Panc1 (cell line): ENCODE measurements around the gene ARGFX. TPM values are rescaled to one million over a fixed set of nuclear protein-coding genes. Genes with fewer than 3 reads are reported as not detected.

Experiments
- ATAC-seq: fragments of 200-7000 bp; cut with Tn5 transposase; 2 replicates; pipeline ENCODE4 v1.9.1; 2020; ENCODE audit warnings: mild to moderate bottlenecking, moderate library complexity
- BruUV-seq: library from RNA; stranded (reverse); fragments of 400-500 nt; replicated peaks from 2 replicates; lab custom pipeline; 2021; lab: Mats Ljungman, UMichigan
- CTCF ChIA-PET: fragments of 300-600 bp; sonication (Branson Sonifier 250); formaldehyde crosslinking; loops from one replicate; lab custom pipeline; 2022; ENCODE audit warnings: antibody characterized with exemption; lab: Charles Lee
- POLR2A ChIA-PET: fragments of 300-600 bp; sonication (Branson Sonifier 250); formaldehyde crosslinking; loops from one replicate; lab custom pipeline; 2022; ENCODE audit warnings: antibody characterized with exemption; lab: Charles Lee
- DNase-seq: peaks from one replicate; pipeline ENCODE4 v3.0.0-alpha.2; 2010; ENCODE audit warnings: low read depth, low spot score
- H3K27ac ChIP-seq: 2 replicates; pipeline ENCODE4 v1.5.1; 2011; ENCODE audit warnings: mild to moderate bottlenecking, low read length, inconsistent platforms
- H3K27me3 ChIP-seq: fragments of 200-500 bp; sonication (Bioruptor generic); 2 replicates; pipeline ENCODE4 v1.6.0; 2014; ENCODE audit warnings: low read length, inconsistent platforms; ENCODE audit not compliant: control insufficient read depth, insufficient read depth
- H3K36me3 ChIP-seq: fragments of 200-500 bp; sonication (Bioruptor generic); 2 replicates; pipeline ENCODE4 v1.5.1; 2014; ENCODE audit warnings: inconsistent platforms, mild to moderate bottlenecking, low read length, moderate library complexity; ENCODE audit not compliant: control insufficient read depth, insufficient read depth
- H3K4me1 ChIP-seq: 2 replicates; pipeline ENCODE4 v1.5.1; 2011; ENCODE audit warnings: inconsistent platforms, mild to moderate bottlenecking, low read length, moderate library complexity; ENCODE audit not compliant: control insufficient read depth, insufficient read depth
- H3K4me3 ChIP-seq, 2 experiments: 2 replicates each; pipeline ENCODE4 v1.5.1; 2011 to 2012; ENCODE audit warnings: low read depth in 2 of 2, low read length in 2 of 2, mild to moderate bottlenecking in 2 of 2, inconsistent platforms in 1 of 2, moderate library complexity in 1 of 2
- H3K9me3 ChIP-seq: fragments of 200-500 bp; sonication (Bioruptor generic); 2 replicates; pipeline ENCODE4 v1.5.1; 2014; ENCODE audit warnings: low read depth, mild to moderate bottlenecking, inconsistent platforms, low read length, moderate library complexity; ENCODE audit not compliant: control insufficient read depth, insufficient read depth
- POLR2AphosphoS5 ChIP-seq: IDR thresholded peaks from 2 replicates; pipeline ENCODE4 v1.6.1; 2012; ENCODE audit warnings: mild to moderate bottlenecking, low read depth, low read length, moderate library complexity
- SIN3A ChIP-seq: IDR thresholded peaks from 2 replicates; pipeline ENCODE4 v1.6.1; 2012; ENCODE audit warnings: low read depth, mild to moderate bottlenecking, low read length, moderate library complexity, borderline replicate concordance; ENCODE audit not compliant: insufficient read depth
- TCF7L2 ChIP-seq: IDR thresholded peaks from 2 replicates; pipeline ENCODE4 v1.6.1; 2011; ENCODE audit warnings: mild to moderate bottlenecking, low read depth, low read length, inconsistent platforms
- in situ Hi-C: cut with HindIII; loops from 2 replicates; pipeline ENCODE4 v1.10.0; 2016; ENCODE audit warnings: low sequenced_read_pairs, low pct_unique_long_range_greater_than_20kb
- intact Hi-C: fragments of 100-400 bp; cut with micrococcal nuclease; formaldehyde crosslinking; loops from one replicate; pipeline ENCODE4 v1.10.0; 2022; ENCODE audit not compliant: unreplicated experiment
- total RNA-seq: library from RNA; stranded (reverse); gene quantifications from one replicate; pipeline ENCODE4 v1.2.1, GENCODE V29; 2021; ENCODE audit not compliant: unreplicated experiment
- TF ChIP-seq, protein P1 (sequence below): fragments of 450-650 bp; IDR thresholded peaks from 2 replicates; pipeline ENCODE4 v1.5.1; 2017; ENCODE audit warnings: mild to moderate bottlenecking
- TF ChIP-seq, protein P2 (sequence below), 2 experiments: IDR thresholded peaks; 2 replicates each; pipeline ENCODE4 v1.6.1; 2011 to 2012; ENCODE audit warnings: low read depth in 2 of 2, control low read depth in 1 of 2, low read length in 1 of 2, mild to moderate bottlenecking in 1 of 2, moderate library complexity in 1 of 2; ENCODE audit not compliant: insufficient read depth in 1 of 2

The ARGFX gene
- total RNA-seq, 1 experiment from 2014 or later, result not detected

DNA sequence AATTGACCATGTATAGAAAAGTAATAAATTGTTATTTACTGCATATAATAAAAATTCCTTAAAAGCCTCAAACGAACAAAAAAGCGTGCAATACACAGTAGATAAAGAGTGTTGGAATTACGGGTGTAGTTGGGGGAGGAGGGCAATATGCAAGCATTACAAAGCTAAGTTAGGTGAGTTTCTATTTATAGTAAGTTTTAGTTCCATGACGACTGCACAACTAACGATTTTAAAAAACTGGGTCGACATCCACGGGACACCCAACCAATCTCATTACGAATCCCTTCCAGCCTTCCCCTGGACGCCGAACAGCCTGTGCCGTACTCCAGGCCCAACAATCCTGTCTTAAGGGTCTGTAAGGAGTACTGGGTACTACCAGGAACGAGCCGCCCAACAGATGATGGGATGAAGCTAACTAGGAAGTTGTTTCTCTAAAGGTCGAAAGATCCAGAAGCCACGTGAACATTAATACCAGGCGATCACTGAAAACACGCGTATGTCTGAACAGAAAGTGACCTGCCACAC, 22.6 kb upstream of the ARGFX start:
- no peaks in the 10 kb centered on the region for H3K9me3 ChIP-seq
- peak overlapping the region; percentile 71 to 72 for H3K4me3 ChIP-seq
- BruUV-seq, result no TSS peak
- no peak for DNase-seq
- no peak for TF ChIP-seq TCF7L2
- no peak for TF ChIP-seq SIN3A
- TF ChIP-seq, protein P1, sequence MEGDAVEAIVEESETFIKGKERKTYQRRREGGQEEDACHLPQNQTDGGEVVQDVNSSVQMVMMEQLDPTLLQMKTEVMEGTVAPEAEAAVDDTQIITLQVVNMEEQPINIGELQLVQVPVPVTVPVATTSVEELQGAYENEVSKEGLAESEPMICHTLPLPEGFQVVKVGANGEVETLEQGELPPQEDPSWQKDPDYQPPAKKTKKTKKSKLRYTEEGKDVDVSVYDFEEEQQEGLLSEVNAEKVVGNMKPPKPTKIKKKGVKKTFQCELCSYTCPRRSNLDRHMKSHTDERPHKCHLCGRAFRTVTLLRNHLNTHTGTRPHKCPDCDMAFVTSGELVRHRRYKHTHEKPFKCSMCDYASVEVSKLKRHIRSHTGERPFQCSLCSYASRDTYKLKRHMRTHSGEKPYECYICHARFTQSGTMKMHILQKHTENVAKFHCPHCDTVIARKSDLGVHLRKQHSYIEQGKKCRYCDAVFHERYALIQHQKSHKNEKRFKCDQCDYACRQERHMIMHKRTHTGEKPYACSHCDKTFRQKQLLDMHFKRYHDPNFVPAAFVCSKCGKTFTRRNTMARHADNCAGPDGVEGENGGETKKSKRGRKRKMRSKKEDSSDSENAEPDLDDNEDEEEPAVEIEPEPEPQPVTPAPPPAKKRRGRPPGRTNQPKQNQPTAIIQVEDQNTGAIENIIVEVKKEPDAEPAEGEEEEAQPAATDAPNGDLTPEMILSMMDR, result no peak
- TF ChIP-seq POLR2AphosphoS5, result no peak
- TF ChIP-seq, protein P2, sequence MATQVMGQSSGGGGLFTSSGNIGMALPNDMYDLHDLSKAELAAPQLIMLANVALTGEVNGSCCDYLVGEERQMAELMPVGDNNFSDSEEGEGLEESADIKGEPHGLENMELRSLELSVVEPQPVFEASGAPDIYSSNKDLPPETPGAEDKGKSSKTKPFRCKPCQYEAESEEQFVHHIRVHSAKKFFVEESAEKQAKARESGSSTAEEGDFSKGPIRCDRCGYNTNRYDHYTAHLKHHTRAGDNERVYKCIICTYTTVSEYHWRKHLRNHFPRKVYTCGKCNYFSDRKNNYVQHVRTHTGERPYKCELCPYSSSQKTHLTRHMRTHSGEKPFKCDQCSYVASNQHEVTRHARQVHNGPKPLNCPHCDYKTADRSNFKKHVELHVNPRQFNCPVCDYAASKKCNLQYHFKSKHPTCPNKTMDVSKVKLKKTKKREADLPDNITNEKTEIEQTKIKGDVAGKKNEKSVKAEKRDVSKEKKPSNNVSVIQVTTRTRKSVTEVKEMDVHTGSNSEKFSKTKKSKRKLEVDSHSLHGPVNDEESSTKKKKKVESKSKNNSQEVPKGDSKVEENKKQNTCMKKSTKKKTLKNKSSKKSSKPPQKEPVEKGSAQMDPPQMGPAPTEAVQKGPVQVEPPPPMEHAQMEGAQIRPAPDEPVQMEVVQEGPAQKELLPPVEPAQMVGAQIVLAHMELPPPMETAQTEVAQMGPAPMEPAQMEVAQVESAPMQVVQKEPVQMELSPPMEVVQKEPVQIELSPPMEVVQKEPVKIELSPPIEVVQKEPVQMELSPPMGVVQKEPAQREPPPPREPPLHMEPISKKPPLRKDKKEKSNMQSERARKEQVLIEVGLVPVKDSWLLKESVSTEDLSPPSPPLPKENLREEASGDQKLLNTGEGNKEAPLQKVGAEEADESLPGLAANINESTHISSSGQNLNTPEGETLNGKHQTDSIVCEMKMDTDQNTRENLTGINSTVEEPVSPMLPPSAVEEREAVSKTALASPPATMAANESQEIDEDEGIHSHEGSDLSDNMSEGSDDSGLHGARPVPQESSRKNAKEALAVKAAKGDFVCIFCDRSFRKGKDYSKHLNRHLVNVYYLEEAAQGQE (IDR thresholded peaks at IDR 0.05; ENCODE audit: insufficient read depth in 1 of 2, low read depth in 2 of 2, low read length in 1 of 2), result no peak
- POLR2A ChIA-PET, result no interaction called here
- no peaks in the 10 kb centered on the region for H3K27me3 ChIP-seq
- peaks cover 5% of the 10 kb centered on the region for H3K36me3 ChIP-seq
- CTCF ChIA-PET, result no interaction called here
- H3K4me1 ChIP-seq, result peaks cover 4% of the 10 kb centered on the region; the same call in 1 of the 2 replicates
- intact Hi-C loops, result loop anchor here (5.0 to 10.0 kb wide), 6 partner anchors 202 to 820 kb away; partner anchors contain the start of gene GOLGB1
- peak overlapping the region; percentile 90 for H3K27ac ChIP-seq
- in situ Hi-C loops, result no loop called here
- ATAC-seq, result peak; percentile 41

DNA sequence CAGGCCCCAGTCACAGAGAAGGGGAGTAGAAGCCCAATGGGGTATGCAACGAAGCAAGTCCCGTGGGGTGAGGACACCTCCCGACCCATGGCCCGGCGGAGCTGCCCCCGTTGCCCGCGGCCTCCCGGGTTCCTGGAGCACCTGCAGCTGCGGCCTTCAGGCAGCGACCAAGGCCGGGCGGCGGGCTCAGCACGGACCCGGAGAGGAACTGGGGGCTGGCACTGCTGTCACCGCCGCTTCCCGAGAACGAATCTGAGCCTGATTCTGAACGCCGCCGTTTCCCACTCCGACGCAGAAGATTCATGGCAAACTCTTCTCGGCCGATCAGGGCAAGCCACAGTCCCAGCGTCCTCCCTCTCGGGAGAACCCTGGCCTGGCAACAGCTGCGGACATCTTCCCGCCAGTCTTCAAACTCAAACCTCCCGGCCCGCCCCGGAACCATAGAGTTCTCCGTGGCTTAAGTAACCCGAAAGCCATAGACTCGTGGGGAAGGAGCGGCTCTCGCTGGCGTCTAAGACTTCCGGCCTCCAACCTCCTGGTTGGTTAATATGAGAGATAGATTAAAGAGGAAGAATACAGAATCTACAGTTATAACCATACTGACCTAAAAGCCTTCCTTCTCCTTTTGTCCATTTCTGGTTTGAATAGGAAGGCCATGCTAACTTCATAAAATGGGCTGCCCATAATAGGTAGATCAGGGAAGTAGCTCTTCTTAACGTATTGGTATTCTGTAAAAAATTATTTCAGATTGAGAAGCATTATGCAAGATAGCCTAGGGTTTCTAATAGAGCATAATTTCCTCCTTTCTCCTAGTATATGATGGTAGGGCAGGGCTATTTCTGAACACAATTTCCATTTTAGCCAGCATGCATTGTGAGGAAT, 21.9 kb upstream of the ARGFX start, which contains the start of gene POLQ:
Gene POLQ, minus strand, starts transcription at position 415 of the 882 bp plus-strand sequence. Its CDS starts 111 bp downstream, at position 304.
- H3K27ac ChIP-seq, result peak within 1 kb of the TSS; percentile 90

More for the DNA sequence above, 21.9 kb upstream of the ARGFX start, which contains the start of gene POLQ:
- POLR2A ChIA-PET, result interaction anchor here (0.7 to 0.9 kb wide), 2 partner anchors 181 to 204 kb away, joined by 3 to 6 read pairs; partner anchors contain the start of gene GOLGB1
- in situ Hi-C loops (no loop called here), intact Hi-C loops (loop anchor here (5.0 to 10.0 kb wide), 6 partner anchors 201 to 819 kb away; partner anchors contain the start of gene GOLGB1)
- H3K4me1 ChIP-seq, result peaks cover 4% of the 10 kb centered on the region; the same call in 1 of the 2 replicates
- no peaks in the 10 kb centered on the region for H3K27me3 ChIP-seq
- no TSS peak for BruUV-seq
- TF ChIP-seq SIN3A, result peak; percentile 100
- TF ChIP-seq, protein P2 (IDR thresholded peaks at IDR 0.05; ENCODE audit: insufficient read depth in 1 of 2, low read depth in 2 of 2, low read length in 1 of 2), result no peak
- TF ChIP-seq POLR2AphosphoS5, result peak; percentile 93
- TF ChIP-seq, protein P1, result no peak
- TF ChIP-seq TCF7L2, result 0 out of 2 replicates have a peak, but pooled peaks have one; percentile 17
- DNase-seq (peak; percentile 68), ATAC-seq (peak; percentile 99)
- H3K4me3 ChIP-seq, result peak within 1 kb of the TSS; percentile 71 to 72
- no peaks in the 10 kb centered on the region for H3K9me3 ChIP-seq
- CTCF ChIA-PET, result interaction anchor here (1.3 kb wide), 1 partner anchor 103 kb away, joined by 6 read pairs; no protein-coding TSS in a partner anchor
- no peaks in the 10 kb centered on the region; the same call in 1 of the 2 replicates for H3K36me3 ChIP-seq
